Measurements from ENCODE around the gene CFAP53.
A peak's percentile ranks its signal among the peaks of the same experiment; 100 is the strongest.

Gene CFAP53

DNA sequence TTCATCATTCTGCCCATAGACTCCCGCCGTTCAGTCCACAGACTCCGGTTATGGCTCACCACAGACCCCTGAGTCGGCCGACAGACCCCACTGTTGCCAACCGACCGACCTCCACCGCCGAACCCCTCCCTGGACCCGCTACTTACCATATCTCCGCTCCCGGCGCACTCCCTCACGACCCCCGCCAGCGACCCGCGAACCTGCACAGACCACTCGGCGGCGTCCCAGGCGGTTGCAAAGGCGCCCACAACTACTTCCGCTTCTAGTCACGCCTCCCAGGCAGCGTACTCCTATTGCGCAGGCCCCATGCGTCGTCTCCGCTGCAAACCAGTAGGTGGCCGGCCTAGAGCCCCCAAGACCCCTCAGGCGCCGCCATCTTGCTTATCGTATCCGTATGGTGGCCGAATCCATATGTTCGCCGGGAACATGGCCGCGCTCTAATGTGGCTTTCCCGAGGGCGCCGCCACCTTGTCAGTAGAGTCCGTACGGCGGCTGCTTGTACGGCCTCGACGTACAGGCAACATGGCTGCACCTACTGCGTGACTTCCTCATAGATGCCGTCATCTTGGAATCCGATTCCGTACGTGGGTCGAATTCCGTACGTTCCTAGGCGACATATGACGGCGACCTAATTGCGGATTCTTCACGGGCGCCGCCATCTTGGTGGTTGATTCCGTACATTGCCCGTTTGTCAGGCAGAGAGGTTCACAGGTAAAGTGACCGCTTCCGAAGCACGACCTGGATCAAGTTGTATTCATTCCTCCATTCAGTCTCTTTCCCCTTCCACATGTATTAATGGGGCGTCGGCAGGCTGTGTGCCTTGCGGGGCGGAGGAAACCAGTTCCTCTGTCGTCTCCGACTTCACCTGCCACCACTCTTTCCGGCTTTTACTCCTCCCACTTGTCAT lies 21.4 kb upstream of the CFAP53 start, which contains the start of gene CXXC1:
Gene CXXC1 (minus strand): TSS at position 252 of the 907 bp plus-strand sequence. CDS start 103 bp downstream, at position 149.
- DNase-seq: peak; percentile 90 to 96 (median 94)

DNA sequence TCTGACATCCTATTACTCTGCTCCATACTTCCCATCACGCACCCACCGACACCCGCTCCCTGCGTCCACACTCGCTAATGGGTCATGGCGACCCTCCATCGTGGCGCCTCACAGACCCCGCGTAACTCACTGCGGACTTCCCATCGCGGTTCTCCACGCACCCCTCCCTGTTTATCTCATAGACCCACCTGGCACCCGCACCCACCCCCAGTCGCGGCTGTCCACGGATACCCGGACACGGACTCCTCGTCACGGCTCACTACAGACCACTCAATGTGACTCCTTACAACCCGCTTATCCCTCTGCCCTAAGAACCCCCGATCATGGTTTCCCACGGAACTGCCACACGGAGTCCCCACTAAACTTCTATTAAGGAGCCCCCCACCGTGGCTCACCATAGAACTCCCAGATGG lies 20.7 kb upstream of the CFAP53 start:
- peak in 1 of 4 experiments; percentile 10 for DNase-seq

DNA sequence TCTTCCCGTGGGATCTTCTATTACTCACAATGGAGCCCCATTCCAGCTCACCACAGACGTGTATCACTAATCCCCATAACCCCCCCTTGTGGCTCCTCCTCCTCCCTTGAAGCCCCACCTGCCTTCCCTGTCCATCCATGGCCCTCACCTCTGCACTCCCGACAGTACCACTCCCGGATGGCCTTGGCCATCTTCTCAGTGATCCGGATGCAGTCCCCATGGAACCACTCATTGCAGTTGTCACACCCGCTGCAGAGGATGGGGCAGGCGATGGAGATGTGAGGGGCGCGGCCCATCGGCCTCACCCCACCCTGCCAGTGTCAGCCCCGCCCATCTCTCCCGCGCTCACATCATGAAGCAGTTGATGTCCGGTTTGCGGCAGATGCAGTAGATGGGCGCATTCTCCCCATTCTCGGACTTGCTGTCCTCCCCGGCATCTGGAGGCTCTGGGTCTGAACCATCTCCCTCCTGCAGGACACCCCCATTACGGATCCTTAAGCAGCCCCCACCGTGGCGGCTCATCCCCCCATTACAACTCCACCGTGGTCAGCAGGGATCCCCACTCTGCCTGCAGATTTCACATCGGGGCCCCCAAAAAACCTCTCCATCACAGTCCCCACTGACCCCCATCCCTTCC lies 20.2 kb upstream of the CFAP53 start:
- DNase-seq: no peak

DNA sequence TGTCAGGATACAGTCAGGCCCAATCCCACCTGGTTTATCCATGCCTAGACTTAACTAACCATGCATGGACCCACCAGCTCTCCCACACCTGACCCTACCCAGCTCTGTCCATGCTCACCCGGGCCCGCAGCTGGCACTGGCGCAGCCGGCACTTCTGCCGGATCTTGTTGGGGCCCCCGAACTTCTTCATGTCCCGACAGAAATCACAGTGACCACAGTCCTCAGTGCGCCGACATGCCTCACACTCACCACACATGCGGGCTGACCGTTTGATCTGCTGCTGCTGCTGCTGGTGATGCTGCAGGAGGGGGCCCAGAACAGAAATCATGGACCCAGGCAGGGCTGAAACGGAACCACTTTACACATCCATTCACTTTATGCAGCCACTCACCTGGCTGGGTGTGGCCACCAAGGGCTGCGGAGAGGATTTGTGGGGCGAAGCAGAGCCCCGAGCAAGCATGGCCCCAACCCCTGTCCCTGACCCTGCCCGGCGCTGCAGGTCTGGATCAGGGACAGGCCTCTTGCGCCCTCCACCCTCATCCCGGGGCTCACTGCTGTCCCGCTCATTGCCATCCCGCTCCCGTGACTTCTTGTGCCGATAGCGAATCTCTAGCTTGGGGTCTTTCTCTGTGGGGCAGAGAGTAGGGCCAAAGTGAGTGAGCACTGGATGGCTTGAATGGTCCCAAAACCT lies 19.5 kb upstream of the CFAP53 start:
- DNase-seq: no peak

DNA sequence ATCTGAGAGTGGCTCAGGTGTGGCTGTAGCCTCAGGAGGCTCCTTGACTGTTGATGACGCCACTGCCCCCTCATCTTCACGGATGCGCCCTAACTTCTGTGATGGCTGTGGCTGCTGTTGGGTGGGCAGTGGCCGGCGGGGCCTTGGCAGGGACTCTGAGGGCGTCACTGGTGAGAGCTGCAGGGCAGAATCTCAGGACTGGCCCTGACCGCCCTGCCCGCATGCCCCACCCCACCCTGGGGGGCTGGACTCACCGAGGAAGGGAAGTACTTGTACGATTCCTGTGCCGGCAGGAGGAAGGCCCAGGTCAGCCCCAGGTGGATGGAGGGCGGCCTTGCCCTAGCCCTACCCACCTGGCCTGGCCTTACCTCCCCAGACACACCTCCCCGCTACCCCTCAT lies 18.8 kb upstream of the CFAP53 start:
- no peak for DNase-seq

DNA sequence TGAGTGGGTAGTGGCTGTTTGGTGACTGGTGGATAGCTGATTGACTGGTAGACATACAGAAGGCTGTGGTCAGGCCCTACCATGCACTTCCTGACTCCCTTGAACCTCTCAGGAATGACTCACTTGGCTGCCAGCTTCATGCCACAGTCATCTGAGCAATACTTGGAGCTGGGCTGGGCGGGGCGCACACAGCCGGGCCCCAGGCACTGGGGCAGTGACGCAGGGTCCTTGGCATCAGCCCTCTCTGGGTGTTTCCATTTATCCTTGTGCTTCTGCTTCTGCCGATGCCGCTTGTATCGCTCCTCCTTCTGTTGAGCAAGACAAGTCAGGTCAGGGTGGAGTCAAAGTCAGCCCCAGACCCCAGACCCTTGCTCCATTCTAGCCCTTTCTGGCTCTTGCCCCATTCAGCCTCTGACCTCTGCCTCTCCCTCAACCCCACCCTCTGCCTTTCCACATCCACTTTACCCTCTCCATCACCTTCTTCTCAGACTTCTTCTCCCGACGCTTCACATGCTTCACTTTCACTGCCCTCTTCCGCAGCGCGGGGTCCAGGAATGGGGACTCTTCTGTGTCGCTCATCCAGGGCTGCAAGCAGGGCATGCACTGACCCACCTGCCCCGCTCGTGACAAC lies 18.1 kb upstream of the CFAP53 start:
- no peak for DNase-seq

DNA sequence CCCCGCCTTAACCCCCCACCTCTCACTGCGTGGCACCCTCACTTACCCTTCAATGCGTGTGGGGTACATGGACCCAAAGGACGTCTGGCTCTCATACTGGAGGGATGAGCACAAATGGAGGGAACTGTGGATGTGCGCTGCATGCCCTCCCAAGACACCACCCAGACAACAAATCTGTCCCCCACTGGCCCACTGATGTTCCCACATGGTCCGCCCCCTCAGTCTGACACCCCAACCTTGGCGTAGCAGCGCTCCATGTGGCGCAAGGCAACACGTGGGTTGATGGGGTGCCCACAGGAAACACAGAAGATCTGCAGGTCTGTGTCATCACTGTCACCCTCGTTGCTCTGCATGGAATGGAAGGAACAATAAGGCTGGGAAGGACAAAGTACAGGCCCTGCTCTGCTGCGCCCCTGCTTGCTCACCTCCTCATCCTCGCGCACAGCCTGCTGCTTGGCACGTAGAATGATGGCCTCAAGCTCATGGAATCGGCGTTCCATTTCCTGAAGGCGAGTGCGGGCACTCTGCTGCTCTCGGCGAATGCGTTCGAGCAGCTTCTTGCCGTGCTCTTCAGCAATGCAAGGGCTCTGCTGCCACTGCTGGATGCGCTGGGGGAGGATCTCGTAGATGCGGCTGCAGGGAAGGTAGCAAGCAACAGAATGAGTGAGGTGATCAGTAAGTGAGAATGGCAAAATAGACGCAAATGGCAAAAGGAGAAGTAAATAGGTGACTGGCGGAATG lies 17.3 kb upstream of the CFAP53 start:
- DNase-seq: no peak

DNA sequence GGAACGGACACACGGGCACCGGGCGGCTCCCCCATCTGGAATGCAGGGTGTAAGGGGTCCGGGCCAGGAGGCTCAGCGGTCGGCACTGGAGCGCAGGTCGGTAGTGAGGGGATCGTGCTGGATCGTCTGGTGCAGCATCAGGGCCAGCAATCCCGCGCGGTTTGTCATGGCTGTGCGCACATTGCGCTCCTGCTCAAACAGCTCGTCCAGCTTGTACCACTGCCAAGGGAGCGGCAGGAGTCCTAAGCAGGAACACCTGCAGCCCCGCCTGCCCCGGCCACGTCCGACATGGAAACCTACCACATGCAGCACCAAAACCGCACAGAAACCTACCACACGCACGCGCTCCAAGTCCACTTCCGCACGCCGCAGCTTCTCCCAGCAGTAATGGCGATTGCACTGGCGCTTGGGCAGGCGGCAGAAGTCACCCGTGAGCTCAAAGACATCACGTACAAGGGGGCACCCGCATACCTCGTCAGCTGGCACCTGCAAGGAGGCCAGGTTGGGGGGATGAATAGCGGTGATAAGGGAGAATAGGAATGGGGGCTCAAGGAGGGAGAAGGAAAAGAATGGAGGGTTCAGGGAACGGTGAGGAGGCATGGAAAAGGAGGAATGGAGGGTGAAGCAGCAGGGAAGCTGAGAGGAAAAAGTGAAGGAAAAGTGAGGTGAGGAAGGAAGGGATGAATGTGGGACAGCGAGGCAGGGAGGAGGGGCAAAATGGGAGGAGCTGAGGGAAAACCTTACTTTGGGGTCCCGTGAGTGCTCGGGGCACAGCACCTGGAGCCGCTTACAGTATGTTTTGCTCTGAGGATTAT lies 16.4 kb upstream of the CFAP53 start:
- peak in 1 of 4 experiments; percentile 12 for DNase-seq

DNA sequence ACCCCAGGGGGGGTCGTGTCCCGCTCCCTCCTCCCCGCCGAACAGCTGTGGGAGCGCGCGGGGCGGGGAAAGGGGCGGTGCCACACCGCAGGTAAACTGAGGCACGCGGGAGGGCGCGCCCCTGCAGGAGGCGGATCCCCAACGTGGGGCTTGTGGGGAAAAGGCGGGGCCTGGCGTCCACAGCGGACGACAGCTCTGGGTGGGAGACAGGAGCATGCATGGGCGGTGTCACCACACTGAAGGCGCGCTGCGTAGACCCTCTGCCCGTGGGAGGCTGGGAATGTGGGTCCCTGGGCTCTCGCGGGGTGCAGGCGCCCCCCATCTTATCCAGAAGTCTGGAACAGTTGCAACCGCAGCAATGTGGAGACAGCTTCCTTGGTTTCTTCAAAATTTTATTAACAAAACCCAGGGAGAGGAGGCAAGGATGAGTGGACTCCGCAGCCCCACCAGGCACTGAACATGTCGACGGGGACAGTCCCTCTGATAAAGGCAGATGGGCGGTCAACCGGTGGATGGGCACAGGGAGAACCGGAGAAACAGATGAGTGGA lies 15.8 kb upstream of the CFAP53 start:
- DNase-seq: no peak

DNA sequence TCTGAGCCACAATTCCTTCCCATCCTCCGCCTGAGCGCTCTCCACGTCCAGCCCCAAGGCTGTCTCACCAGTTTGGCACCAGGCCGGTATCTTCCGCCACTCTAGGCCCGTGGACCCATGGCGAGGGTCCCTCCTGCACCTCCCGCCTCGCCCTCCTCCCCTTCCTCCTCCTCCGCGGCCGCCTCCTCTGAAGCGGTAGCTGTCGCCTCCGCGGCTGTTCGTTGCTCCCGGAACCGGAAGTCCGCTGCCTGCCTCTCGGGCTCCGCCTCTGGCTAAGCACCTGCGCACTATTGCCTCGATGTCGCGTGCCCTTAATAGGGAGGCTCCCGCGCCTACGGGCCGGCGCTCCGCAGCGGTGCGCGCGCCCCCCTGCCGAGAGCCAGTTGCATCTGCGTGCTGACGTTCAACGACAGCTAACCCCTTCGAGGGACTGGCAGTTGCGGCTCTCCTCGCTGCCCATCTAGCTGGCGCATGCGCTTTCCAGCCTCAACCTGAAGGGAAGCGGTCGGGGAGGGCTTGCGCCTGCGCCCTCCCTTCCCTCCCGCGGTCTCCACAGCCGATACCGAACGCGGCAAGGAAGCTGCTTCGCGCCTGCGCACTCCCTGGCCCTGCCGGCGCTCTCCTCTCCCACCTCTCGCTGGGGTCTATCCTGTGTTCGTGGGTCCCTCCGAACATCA lies 15.1 kb upstream of the CFAP53 start, which contains the start of gene MBD1:
Gene MBD1 (minus strand): TSS at position 229 of the 677 bp plus-strand sequence. CDS start 1,531 bp downstream, outside the sequence.
- peak; percentile 89 to 99 (median 96) for DNase-seq

DNA sequence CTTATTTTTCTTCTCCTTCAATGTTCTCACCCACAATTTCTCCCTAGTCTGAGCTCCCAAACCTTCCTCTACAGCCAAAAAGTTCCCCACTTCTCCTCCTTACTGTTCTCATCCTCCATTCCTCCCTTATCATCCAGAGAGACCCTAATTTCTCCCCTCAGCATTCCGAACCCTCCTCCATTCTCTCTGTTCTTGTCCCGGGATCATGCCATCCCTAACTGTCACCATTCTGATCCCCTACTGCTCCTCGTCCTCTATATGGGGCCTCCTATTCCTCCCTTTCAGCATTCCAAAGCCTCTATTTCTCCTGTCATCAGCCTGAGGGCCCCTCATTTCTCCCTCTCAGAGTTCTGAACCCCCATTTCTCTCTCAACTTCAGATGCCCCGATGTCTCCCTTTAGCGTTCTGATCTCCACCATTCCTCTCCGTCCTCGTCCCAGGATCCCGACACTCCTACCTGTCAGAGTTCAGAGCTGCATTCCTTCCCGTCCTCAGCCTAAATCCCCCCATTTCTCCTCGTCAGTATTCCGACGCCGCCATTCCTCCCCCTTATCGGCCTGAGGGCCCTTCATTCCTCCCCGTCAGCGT lies 14.5 kb upstream of the CFAP53 start:
- no peak for DNase-seq

DNA sequence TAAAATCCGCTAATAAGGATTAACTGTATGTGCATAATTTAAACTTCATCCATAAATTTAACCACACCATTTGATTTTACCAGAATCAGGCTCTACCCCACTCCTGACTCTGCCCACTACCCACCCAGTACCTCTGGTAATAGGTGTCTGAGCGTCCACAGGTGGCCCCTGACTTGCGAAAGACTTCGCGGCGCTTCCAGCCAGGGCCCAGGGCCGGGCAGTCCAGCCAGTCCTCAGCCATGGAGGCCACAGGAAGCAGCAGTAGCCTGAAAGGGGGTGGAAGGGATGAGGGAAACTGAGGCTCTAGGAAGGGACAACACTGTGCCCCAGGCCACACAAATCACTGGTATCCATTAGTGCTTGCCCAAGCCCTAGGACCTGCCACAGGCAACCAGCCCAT lies 13.5 kb upstream of the CFAP53 start:
- DNase-seq: no peak

DNA sequence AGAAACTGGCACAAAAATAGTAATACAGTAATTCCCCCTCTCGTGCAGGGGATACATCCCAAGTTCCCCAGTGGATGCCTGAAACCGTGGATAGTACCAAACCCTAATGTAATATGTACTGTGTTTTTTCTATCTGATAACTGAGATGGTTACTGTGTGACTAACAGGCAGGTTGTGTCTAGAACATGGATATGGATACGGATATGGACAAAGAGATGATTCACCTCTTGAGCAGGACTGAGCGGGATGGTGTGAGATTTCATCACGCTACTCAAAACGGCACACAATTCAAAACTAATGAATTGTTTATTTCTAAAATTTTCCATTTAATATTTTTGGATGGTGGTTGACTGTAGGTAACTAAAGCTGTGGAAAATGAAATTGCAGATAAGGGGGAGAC lies 11.6 kb upstream of the CFAP53 start:
- no peak for DNase-seq

DNA sequence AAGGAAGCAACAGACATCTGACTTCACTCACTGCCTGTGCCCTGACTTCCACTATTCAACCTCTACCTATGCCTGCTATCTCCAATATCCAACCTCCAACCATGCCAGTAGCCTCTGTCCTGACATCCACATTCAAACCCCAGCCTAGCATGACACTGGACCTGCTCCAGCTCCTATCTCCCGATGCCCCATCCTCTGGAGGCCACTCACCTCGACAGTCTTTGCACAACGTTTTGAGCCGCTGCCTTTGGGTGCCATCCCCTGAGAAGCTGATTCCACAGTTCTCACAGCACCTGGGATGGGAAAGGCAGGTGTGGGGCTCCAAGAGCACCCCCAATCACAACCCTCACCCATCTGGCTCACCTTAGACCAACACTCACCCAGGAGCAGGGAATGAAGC lies 10.2 kb upstream of the CFAP53 start:
- DNase-seq: no peak

DNA sequence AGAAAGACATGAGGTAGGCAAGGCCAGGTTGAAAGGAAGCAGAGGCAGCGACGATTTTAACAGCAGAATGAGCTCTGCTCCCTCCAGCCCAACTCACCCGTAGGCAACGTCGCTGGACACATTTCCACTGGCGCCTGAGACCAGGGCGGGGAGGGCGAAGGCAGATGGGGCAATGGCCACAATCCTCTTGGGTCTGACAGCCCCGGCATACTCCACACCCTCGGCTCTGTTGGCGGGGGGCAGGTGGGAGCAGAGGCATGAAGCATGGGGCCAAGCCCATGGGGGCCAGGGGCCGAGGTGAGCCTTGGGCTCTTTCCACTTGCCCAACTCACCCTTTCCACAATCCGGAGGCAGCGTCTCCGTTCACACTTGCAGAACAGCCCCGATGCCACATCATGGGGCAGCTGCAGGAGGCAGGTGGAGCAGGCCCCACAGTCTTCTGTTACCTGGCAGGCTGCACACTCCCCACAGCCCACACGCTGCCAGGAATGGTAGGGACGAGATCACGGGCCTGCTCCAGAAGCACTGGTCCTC lies 9.3 kb upstream of the CFAP53 start:
- no peak for DNase-seq

DNA sequence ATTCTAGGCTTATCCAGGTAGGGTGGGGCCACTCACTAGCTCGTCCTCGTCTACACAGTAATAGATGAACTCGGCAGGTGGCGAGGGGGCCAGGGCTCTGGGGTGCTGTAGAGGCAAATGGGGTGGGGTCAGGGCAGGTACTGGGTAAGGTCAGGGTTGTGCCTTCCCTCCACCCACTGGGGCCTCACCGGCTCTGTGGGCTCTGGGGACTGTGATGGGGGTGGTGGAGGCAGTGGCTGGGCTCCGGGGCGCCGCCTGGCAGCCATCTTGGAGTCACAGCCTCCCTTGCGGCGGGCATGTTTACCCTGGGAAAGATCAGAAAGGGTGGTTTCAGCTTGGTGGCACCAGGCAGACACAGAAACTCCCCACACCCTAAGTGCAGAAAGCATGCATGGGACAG lies 8.6 kb upstream of the CFAP53 start:
- DNase-seq: no peak

DNA sequence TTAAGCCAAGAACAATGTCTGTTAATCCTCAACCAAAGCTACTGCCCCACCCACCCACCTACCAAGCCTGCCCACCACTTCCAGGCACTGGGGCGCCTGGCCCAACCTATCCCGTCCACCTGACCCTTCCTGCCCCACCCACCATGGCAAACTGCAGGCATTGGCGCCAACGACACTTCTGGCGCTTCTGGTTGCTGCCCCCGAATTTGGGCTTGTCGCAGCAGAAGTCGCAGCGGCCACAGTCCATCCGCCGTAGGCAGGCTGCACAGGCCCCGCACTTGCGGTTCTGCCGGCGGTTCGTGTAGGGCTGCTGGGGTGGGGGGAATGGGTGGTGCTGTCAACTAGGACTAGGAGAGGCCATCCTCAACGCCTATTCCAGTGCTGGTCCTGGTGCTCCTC lies 7.7 kb upstream of the CFAP53 start:
- no peak for DNase-seq

DNA sequence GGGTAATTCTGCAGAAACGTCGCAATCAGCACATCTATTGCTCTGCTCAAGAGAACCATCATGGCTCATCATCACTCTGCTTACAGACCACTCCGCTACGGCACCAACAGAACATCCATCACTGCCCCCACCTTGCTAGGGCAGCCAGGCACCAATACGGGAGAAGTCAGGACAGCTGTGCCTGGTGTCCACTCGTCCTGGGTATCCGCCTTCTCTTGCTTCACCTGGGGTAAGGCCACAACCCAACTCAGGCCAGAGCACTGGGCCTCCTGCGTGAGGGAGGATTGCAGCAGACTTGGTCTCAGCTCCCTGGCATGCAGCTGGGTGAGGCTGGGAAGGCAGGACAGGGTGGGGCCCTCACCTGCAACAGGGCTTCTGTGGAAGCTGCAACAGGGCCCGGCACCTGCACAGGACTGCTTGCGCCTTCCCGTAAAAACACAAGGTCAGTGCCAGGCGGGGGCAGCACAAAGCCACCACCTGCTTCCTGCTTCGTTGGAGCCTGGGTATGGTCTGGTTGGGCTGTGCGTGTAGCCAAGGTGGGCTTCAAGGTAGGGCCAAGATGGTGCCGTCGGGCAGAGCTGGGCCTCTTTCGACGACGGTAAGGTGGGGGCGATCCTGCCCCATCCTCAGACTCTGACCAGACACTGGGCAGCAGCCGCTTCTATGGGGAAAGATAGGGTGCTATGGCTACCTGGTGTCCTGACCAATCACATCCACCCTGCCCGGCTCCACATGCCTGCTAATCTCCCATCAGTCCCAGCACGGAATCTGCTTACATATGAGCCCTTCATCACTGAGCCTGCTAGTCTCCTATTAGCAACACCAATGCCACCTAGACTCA lies 7.1 kb upstream of the CFAP53 start:
- DNase-seq: no peak

DNA sequence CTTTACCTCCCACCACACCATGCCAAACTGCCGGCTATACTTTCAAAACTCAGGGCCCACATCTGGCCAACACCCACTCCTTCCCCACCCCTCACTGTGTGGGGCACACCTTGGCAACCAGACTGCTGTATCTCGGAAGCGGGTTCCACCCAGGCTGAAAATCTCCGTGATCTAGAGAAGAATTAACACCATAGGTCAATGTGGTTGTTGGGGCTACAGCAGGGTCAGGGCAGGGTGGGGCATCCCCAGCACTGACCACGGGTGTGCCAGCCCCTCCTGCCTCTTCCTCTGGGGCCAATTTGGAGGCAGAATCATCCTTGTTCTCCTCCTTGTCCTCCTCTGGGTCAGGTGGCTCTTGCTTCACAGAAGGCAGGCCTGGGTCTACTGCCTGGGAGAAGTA lies 6.3 kb upstream of the CFAP53 start:
- no peak for DNase-seq

All from activated naive CD4-positive, alpha-beta T cell (primary cell).